Prostate gland (tissue), 2 donors: Measurements from ENCODE around the gene ALDH1L1. TPM values are rescaled to one million over a fixed set of nuclear protein-coding genes. Genes with fewer than 3 reads are reported as not detected.

Experiments
- DNase-seq: peaks from one replicate; pipeline ENCODE4 v3.0.0-alpha.2; 2019; ENCODE audit warnings: low spot score
- H3K27ac ChIP-seq, 2 donors: fragments of 200-600 bp; sonication (generic); 2 replicates each; pipeline ENCODE4 v1.5.1; 2017 to 2019
- H3K27me3 ChIP-seq: fragments of 200-600 bp; sonication (generic); replicated peaks from 2 replicates; pipeline ENCODE4 v1.5.1; 2019; ENCODE audit not compliant: insufficient read depth
- H3K36me3 ChIP-seq, 2 donors: fragments of 200-600 bp; sonication (generic); 1 replicate in 1 of 2; 2 replicates in 1 of 2; pipeline versions ENCODE4 v1.5.1 to v1.8.1; 2017 to 2019
- H3K4me1 ChIP-seq: fragments of 200-600 bp; sonication (generic); replicated peaks from 2 replicates; pipeline ENCODE4 v1.5.1; 2019
- H3K4me3 ChIP-seq, 2 donors: fragments of 200-600 bp; sonication (generic); 2 replicates each; pipeline ENCODE4 v1.5.1; 2017 to 2019
- H3K9me3 ChIP-seq: fragments of 200-600 bp; sonication (generic); 2 replicates; pipeline ENCODE4 v1.5.1; 2017
- CTCF ChIP-seq, 4 experiments: fragments of 200-600 bp in 2 of 4; fragments of 450-650 bp in 2 of 4; sonication (generic) in 2 of 4; IDR thresholded peaks; 1 replicate in 3 of 4; 2 replicates in 1 of 4; pipeline ENCODE4 v1.5.1; 2016 to 2019; ENCODE audit warnings: antibody characterized with exemption in 4 of 4, mild to moderate bottlenecking in 2 of 4, moderate library complexity in 2 of 4
- POLR2A ChIP-seq: fragments of 450-650 bp; IDR thresholded peaks from one replicate; pipeline ENCODE4 v1.6.1; 2016; ENCODE audit warnings: antibody characterized with exemption, mild to moderate bottlenecking
- POLR2AphosphoS5 ChIP-seq: sonication (generic); formaldehyde crosslinking; IDR thresholded peaks from one replicate; pipeline ENCODE4 v1.6.1; 2017; ENCODE audit warnings: antibody characterized with exemption
- WGBS: methylation state at CpG from one replicate; pipeline ENCODE4 v1.1.5; 2018; 5-methylcytosine and 5-hydroxymethylcytosine counted together
- intact Hi-C: fragments of 100-400 bp; cut with DNase I; formaldehyde crosslinking; loops from one replicate; pipeline ENCODE4 v1.14.2; 2022
- total RNA-seq, 2 donors: library from RNA; depleted of rRNA; stranded (reverse); fragments of >200 nt; gene quantifications; one replicate each; pipeline ENCODE4 v1.1.0, GENCODE V29; 2016

ALDH1L1 gene
- total RNA-seq, 2 donors from 2014 or later: 19.6 to 57.3 TPM

DNA sequence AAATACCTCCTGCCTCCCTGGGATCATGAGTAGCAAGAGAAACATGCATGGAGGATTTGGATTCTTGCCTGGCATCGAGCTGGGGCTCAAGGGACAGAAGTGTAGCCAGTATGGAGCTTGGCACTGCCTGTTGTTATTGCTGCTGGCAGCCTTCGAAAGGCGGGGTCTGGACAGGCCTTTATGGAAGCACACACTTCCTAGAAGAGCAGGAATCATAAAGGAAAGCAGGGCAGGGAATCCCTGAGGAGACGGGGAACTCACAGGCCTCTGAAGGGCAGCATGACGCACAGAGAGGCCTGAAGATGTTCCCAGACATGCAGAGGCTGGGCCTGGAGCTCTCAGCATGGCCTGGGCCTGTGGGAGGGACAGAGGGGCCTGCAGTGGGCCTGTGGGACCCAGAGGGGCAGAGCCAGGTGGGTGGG is 77.8 kb downstream of the ALDH1L1 start:
- Histone ChIP-seq H3K36me3 (no peaks in the 10 kb centered on the region), H3K27me3 (no peaks in the 10 kb centered on the region), H3K9me3 (no peaks in the 10 kb centered on the region), H3K27ac (no peak overlapping the region), H3K4me1 (no peaks in the 10 kb centered on the region), H3K4me3 (no peak overlapping the region)
- intact Hi-C loops: no loop called here
- 34% methylated on average over 5 of the region's 5 CpGs for WGBS
- peak; percentile 58 for DNase-seq
- TF ChIP-seq CTCF (IDR thresholded peaks at IDR 0.05) (no peak), POLR2A (no peak), POLR2AphosphoS5 (peak; percentile 43)

GRCh38 chr3:126102011-126102410 is 78.4 kb downstream of the ALDH1L1 start:
- Histone ChIP-seq H3K4me3 (no peak overlapping the region), H3K4me1 (no peaks in the 10 kb centered on the region), H3K27ac (no peak overlapping the region), H3K27me3 (no peaks in the 10 kb centered on the region), H3K36me3 (no peaks in the 10 kb centered on the region), H3K9me3 (no peaks in the 10 kb centered on the region)
- 86% methylated on average over 8 of the region's 8 CpGs for WGBS
- no peak for TF ChIP-seq CTCF (IDR thresholded peaks at IDR 0.05)
- no peak for TF ChIP-seq POLR2A
- TF ChIP-seq POLR2AphosphoS5: no peak
- no peak for DNase-seq
- intact Hi-C loops: no loop called here

DNA sequence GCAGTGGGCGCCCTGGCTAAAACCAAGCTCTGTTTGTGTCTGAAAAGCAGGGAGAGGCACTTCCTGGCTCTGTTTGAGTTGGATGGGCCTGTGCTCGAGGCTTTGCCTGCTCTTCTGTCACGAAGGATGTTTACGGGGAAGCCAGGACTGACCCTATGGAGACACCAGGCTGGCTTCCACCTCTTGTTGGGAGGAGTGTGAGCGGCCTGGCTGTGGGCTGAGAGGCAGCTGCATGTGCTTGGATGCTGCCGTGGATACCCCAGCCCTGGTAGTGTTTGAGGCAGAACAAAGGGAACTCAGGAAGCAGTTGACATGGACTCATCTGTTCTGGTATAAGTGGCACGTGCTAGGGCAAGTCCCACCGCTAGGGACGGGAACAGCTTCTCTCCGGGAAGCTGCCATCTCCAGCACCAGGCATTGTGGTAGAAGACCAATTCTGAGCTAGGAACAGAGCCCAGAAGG is 78.8 kb downstream of the ALDH1L1 start:
- WGBS: 75% methylated on average over 10 of the region's 10 CpGs
- H3K27me3 ChIP-seq: no peaks in the 10 kb centered on the region
- DNase-seq: no peak
- TF ChIP-seq CTCF (IDR thresholded peaks at IDR 0.05): no peak
- no peak for TF ChIP-seq POLR2AphosphoS5
- no peak for TF ChIP-seq POLR2A
- no peak overlapping the region for H3K27ac ChIP-seq
- no peak overlapping the region for H3K4me3 ChIP-seq
- H3K9me3 ChIP-seq: no peaks in the 10 kb centered on the region
- intact Hi-C loops: no loop called here
- no peaks in the 10 kb centered on the region for H3K36me3 ChIP-seq
- H3K4me1 ChIP-seq: no peaks in the 10 kb centered on the region

DNA sequence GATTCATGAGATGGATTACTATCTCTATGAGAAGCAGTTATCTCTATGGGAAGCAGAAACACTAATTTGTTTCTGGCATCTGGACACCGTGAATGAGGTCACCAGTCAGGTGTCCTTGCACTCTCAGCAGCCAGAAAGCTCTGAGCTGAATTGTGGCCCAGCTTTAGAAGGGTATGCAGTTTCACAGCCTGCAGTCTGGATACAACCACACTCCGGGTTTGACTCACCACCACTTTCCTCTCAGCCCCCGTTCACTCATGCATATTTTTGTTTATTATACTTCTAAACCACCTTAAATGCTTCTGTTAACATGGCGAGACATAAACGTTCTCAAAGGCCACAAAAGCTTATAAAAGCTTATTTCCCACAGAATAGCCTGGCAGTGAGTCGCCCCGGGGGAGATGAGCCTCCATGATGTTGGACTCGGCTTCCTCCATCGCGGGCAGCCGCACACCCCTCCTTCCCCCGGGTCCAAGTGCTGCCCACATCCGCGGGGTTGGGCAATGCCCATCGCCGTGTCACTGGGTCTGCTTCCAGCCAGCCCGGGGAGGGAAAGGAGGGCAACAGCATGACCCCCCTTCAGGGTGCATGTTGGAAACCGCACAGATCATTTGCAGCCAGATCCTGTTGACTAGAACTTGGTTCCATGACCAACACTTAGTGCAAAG is 79.6 kb downstream of the ALDH1L1 start:
- Histone ChIP-seq H3K4me3 (no peak overlapping the region), H3K4me1 (no peaks in the 10 kb centered on the region), H3K27ac (no peak overlapping the region), H3K27me3 (no peaks in the 10 kb centered on the region), H3K9me3 (no peaks in the 10 kb centered on the region), H3K36me3 (no peaks in the 10 kb centered on the region)
- DNase-seq: no peak
- TF ChIP-seq CTCF (IDR thresholded peaks at IDR 0.05): no peak
- no peak for TF ChIP-seq POLR2A
- no peak for TF ChIP-seq POLR2AphosphoS5
- intact Hi-C loops: no loop called here
- WGBS: 81% methylated on average over 15 of the region's 18 CpGs

- no peaks in the 10 kb centered on the region for H3K36me3 ChIP-seq
- H3K4me1 ChIP-seq: no peaks in the 10 kb centered on the region
- no peak for DNase-seq
- TF ChIP-seq POLR2AphosphoS5: no peak
- TF ChIP-seq CTCF (IDR thresholded peaks at IDR 0.05): no peak
- no peak for TF ChIP-seq POLR2A
- no peak overlapping the region for H3K27ac ChIP-seq
- intact Hi-C loops: no loop called here
- H3K4me3 ChIP-seq: no peak overlapping the region
- no peaks in the 10 kb centered on the region for H3K27me3 ChIP-seq
- 78% methylated on average over 3 of the region's 4 CpGs for WGBS
- no peaks in the 10 kb centered on the region for H3K9me3 ChIP-seq
These were observed 80.1 kb downstream of the ALDH1L1 start for GRCh38 chr3:126100269-126100633.
